Activated CD4-positive, alpha-beta T cell treated with anti-CD3 and anti-CD28 coated beads, Interleukin-2, amount 10 ng/mL, durations not matched to agents 7 days and 5 days (primary cell): ENCODE measurements around the gene DIDO1. TPM values are rescaled to one million over a fixed set of nuclear protein-coding genes. Genes with fewer than 3 reads are reported as not detected.
"Not testable (repeated sequence)": the region's sequence is repeated elsewhere in the genome, so short reads cannot be mapped to it uniquely, and the experiment has no call there.

Experiments
- CTCF ChIA-PET: fragments of 350-600 bp; sonication (Branson Sonifier 250); formaldehyde crosslinking; loops from one replicate; lab custom pipeline; 2021; ENCODE audit warnings: antibody characterized with exemption; lab: Charles Lee
- POLR2A ChIA-PET: fragments of 350-600 bp; sonication (Branson Sonifier 250); formaldehyde crosslinking; loops from one replicate; lab custom pipeline; 2021; ENCODE audit warnings: antibody characterized with exemption; lab: Charles Lee
- DNase-seq: peaks from one replicate; pipeline ENCODE4 v3.0.0-alpha.2; 2020
- H3K27ac Mint-ChIP-seq: one replicate; pipeline ENCODE4 v1.8.0; 2021; ENCODE audit warnings: mild to moderate bottlenecking, moderate library complexity, mixed read lengths
- H3K27me3 Mint-ChIP-seq: one replicate; pipeline ENCODE4 v1.8.0; 2021; ENCODE audit warnings: mixed read lengths
- H3K36me3 Mint-ChIP-seq: one replicate; pipeline ENCODE4 v1.8.0; 2021; ENCODE audit warnings: low read depth, mixed read lengths
- H3K4me1 Mint-ChIP-seq: one replicate; pipeline ENCODE4 v1.8.0; 2021; ENCODE audit warnings: mixed read lengths
- H3K4me3 Mint-ChIP-seq: one replicate; pipeline ENCODE4 v1.8.0; 2021; ENCODE audit warnings: mild to moderate bottlenecking, moderate library complexity, mixed read lengths
- H3K9me3 Mint-ChIP-seq: one replicate; pipeline ENCODE4 v1.8.0; 2021; ENCODE audit warnings: mixed read lengths
- total RNA-seq, 2 experiments: library from RNA; stranded (reverse); gene quantifications; one replicate each; pipeline ENCODE4 v1.2.3, GENCODE V29; 2021

The DIDO1 gene
- total RNA-seq, 2 experiments from 2014 or later, result 78.3 to 79.4 TPM

GRCh38 chr20:62850333-62850974, 75.9 kb downstream of the DIDO1 start:
- Mint-ChIP-seq H3K9me3 (no peaks in the 10 kb centered on the region), H3K36me3 (no peaks in the 10 kb centered on the region), H3K27ac (no peak overlapping the region), H3K4me3 (no peak overlapping the region), H3K4me1 (no peaks in the 10 kb centered on the region), H3K27me3 (no peaks in the 10 kb centered on the region)
- ChIA-PET CTCF (no interaction called here), POLR2A (no interaction called here)
- no peak for DNase-seq

DNA sequence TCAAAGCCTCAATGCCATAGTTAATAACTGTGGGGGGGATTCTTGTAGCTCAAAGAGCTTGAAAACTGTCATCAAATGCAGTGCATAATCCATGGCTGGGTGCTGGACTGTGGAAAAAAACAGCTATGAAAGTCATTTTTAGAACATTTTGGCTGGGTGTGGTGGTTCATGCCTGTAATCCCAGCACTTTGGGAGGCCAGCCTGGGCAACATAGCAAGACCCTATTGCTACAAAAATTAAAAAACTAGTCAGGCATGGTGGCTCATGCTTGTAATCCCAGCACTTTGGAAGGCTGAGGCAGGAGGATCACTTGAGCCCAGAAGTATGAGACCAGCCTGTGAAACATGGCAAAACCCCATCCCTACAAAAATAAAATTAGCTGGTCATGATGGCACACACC, 76.9 kb downstream of the DIDO1 start:
- CTCF ChIA-PET, result no interaction called here
- H3K36me3 Mint-ChIP-seq, result no peaks in the 10 kb centered on the region
- POLR2A ChIA-PET, result interaction anchor here (0.7 kb wide), 1 partner anchor 14 kb away, joined by 4 read pairs; no protein-coding TSS in a partner anchor
- H3K27me3 Mint-ChIP-seq, result no peaks in the 10 kb centered on the region
- no peaks in the 10 kb centered on the region for H3K9me3 Mint-ChIP-seq
- no peaks in the 10 kb centered on the region for H3K4me1 Mint-ChIP-seq
- no peak overlapping the region for H3K27ac Mint-ChIP-seq
- no peak overlapping the region for H3K4me3 Mint-ChIP-seq
- DNase-seq, result no peak

DNA sequence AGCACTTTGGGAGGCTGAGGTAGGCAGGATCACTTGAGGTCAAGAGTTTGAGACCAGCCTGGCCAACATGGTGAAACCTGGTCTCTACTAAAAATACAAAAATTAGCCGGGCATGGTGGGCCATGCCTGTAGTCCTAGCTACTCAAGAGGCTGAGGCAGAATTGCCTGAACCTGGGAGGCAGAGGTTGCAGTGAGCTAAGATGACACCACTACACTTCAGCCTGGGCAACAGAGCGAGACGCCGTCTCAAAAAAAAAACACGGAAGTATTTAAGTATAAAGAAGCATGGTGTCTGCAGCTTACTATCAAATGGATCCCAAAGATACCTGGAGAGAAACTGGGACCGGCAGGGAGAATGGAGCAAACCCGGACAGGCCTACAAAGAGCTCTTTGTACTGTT, 77.4 kb downstream of the DIDO1 start:
- H3K36me3 Mint-ChIP-seq, H3K4me3 Mint-ChIP-seq, H3K4me1 Mint-ChIP-seq, H3K27ac Mint-ChIP-seq, H3K27me3 Mint-ChIP-seq, DNase-seq, CTCF ChIA-PET, H3K9me3 Mint-ChIP-seq: not testable (repeated sequence)
- POLR2A ChIA-PET, result interaction anchor here (0.7 kb wide), 1 partner anchor 14 kb away, joined by 4 read pairs; no protein-coding TSS in a partner anchor

- Mint-ChIP-seq H3K27ac (no peak overlapping the region), H3K9me3 (no peaks in the 10 kb centered on the region), H3K4me1 (no peaks in the 10 kb centered on the region), H3K4me3 (no peak overlapping the region), H3K36me3 (no peaks in the 10 kb centered on the region), H3K27me3 (no peaks in the 10 kb centered on the region)
- CTCF ChIA-PET, result interaction anchor here (0.6 to 1.2 kb wide), 5 partner anchors 24 to 1377 kb away, joined by 3 to 4 read pairs (median 3); no protein-coding TSS in a partner anchor
- POLR2A ChIA-PET, result no interaction called here
- DNase-seq, result no peak
These were observed 80.0 kb downstream of the DIDO1 start for GRCh38 chr20:62846166-62846890.

- CTCF ChIA-PET, result interaction anchor here (1.2 kb wide), 1 partner anchor 23 kb away, joined by 3 read pairs; no protein-coding TSS in a partner anchor
- H3K9me3 Mint-ChIP-seq, result no peaks in the 10 kb centered on the region
- no peaks in the 10 kb centered on the region for H3K27me3 Mint-ChIP-seq
- H3K36me3 Mint-ChIP-seq, result no peaks in the 10 kb centered on the region
- POLR2A ChIA-PET, result no interaction called here
- H3K27ac Mint-ChIP-seq, result no peak overlapping the region
- no peak overlapping the region for H3K4me3 Mint-ChIP-seq
- DNase-seq, result no peak
- no peaks in the 10 kb centered on the region for H3K4me1 Mint-ChIP-seq
These were observed 80.7 kb downstream of the DIDO1 start for GRCh38 chr20:62845416-62846160.

- no peaks in the 10 kb centered on the region for H3K27me3 Mint-ChIP-seq
- ChIA-PET POLR2A (no interaction called here), CTCF (interaction anchor here (1.2 kb wide), 2 partner anchors 11 to 23 kb away, joined by 3 to 4 read pairs; no protein-coding TSS in a partner anchor)
- DNase-seq, result no peak
- no peaks in the 10 kb centered on the region for H3K36me3 Mint-ChIP-seq
- no peaks in the 10 kb centered on the region for H3K9me3 Mint-ChIP-seq
- no peak overlapping the region for H3K27ac Mint-ChIP-seq
- H3K4me3 Mint-ChIP-seq, result no peak overlapping the region
- no peaks in the 10 kb centered on the region for H3K4me1 Mint-ChIP-seq
These were observed 82.1 kb downstream of the DIDO1 start for GRCh38 chr20:62844182-62844581.

DNA sequence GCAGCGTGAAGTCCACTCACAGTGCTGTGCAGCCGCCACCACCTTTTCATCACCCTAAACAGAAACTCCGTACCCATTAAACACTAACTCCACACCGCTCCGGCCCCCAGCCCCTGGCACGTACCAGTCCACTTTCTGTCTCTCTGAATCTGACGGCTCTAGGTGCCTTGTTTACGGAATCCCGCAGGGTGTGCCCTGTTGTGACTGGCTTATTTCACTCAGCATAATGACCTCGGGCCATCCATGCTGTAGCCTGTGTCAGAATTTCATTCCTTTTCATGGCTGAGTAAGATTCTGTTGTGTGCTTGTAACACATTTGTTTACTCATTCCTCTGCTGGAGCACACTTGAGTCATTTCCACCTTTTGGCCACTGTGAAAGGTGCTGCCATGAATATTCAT, 82.6 kb downstream of the DIDO1 start:
- CTCF ChIA-PET, result interaction anchor here (1.2 kb wide), 2 partner anchors 11 to 24 kb away, joined by 3 to 4 read pairs; no protein-coding TSS in a partner anchor

DNA sequence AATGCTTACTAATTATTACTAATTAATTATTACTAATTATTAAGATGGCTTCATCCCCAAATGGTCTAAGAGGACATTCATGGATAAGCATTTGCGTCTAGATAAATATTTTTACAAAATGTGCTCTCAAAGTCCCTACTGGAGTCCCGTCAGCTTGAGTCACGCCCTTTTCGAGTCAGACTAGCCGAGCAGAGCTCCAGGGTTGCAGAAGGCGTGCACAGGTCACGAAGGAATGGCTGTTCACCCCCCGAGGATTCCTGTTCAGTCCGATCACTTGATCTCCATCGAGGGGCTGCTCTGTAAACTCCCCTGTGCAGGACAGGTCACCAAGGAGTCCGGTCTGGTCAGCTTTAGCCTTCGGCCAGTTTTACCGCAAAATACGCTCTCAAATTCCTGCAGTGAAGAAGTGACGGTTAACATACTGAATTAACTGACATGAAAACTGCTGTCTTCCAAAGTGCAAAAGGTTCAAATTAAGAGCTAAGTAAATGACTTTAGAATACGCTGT, 84.5 kb downstream of the DIDO1 start:
- no peak for DNase-seq
- Mint-ChIP-seq H3K4me1 (no peaks in the 10 kb centered on the region), H3K27ac (no peak overlapping the region), H3K9me3 (no peaks in the 10 kb centered on the region), H3K4me3 (no peak overlapping the region), H3K36me3 (no peaks in the 10 kb centered on the region), H3K27me3 (no peaks in the 10 kb centered on the region)
- ChIA-PET CTCF (no interaction called here), POLR2A (no interaction called here)

More for the DNA sequence above, 82.6 kb downstream of the DIDO1 start:
- Mint-ChIP-seq H3K27ac (no peak overlapping the region), H3K4me1 (no peaks in the 10 kb centered on the region), H3K36me3 (no peaks in the 10 kb centered on the region), H3K4me3 (no peak overlapping the region), H3K27me3 (no peaks in the 10 kb centered on the region), H3K9me3 (no peaks in the 10 kb centered on the region)
- POLR2A ChIA-PET, result no interaction called here
- no peak for DNase-seq

GRCh38 chr20:62840244-62841197, 85.8 kb downstream of the DIDO1 start:
- H3K9me3 Mint-ChIP-seq, result no peaks in the 10 kb centered on the region
- no peaks in the 10 kb centered on the region for H3K4me1 Mint-ChIP-seq
- no peak for DNase-seq
- no peak overlapping the region for H3K4me3 Mint-ChIP-seq
- no peaks in the 10 kb centered on the region for H3K36me3 Mint-ChIP-seq
- H3K27me3 Mint-ChIP-seq, result no peaks in the 10 kb centered on the region
- H3K27ac Mint-ChIP-seq, result no peak overlapping the region
- POLR2A ChIA-PET, result no interaction called here
- CTCF ChIA-PET, result no interaction called here

DNA sequence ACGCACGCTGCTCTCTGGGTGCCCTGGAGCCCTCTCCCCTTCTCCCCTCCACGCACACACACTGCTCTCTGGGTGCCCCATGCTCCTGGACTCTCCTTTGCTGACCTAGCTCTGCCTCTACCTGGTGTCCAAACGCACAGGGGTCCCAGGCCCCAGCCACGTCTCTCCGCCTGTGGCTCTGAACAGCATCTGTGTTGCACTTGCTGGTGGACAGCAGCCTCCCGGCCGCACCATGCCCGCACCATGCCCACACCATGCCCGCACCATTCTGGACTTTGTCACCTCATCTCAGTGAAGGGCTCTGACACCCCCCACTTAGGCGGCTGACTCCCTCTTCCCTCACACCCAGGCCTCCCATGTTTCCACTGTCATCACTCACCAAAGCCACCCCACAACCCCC, 86.5 kb downstream of the DIDO1 start:
- no peaks in the 10 kb centered on the region for H3K4me1 Mint-ChIP-seq
- H3K27ac Mint-ChIP-seq, result no peak overlapping the region
- ChIA-PET CTCF (no interaction called here), POLR2A (no interaction called here)
- no peaks in the 10 kb centered on the region for H3K9me3 Mint-ChIP-seq
- no peak for DNase-seq
- H3K27me3 Mint-ChIP-seq, result no peaks in the 10 kb centered on the region
- H3K36me3 Mint-ChIP-seq, result no peaks in the 10 kb centered on the region
- no peak overlapping the region for H3K4me3 Mint-ChIP-seq

DNA sequence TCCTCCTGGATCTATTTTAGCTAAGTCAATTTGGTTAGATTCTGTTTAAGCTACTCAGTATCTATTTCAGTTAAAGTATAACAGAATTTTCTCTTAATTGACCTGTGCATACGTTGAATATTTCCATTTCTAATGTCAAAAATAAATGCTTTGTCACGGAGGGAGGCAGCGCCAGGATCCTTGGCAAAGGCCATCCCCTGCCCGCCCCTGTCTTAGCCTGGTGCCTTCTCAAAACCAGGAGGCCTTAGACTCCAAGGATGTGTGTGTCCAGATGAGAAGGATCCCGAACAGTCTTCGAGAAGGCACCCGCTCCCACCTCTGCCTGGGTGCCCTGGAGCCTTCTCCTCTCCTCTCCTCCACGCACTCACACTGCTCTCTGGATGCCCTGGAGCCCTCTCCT, 87.0 kb downstream of the DIDO1 start:
- no peaks in the 10 kb centered on the region for H3K27me3 Mint-ChIP-seq
- H3K27ac Mint-ChIP-seq, result no peak overlapping the region
- CTCF ChIA-PET, result no interaction called here
- no peaks in the 10 kb centered on the region for H3K9me3 Mint-ChIP-seq
- POLR2A ChIA-PET, result no interaction called here
- H3K36me3 Mint-ChIP-seq, result no peaks in the 10 kb centered on the region
- no peaks in the 10 kb centered on the region for H3K4me1 Mint-ChIP-seq
- DNase-seq, result no peak
- H3K4me3 Mint-ChIP-seq, result no peak overlapping the region
